NCI-H2029 (cell line): Measurements from ENCODE around the gene DMRT1.
"Not testable (repeated sequence)": the region's sequence is repeated elsewhere in the genome, so short reads cannot be mapped to it uniquely, and the experiment has no call there.

Experiments used
- DNase-seq: peaks from one replicate; lab custom pipeline; 2025; lab: John Stamatoyannopoulos, UW

The DMRT1 gene

DNA sequence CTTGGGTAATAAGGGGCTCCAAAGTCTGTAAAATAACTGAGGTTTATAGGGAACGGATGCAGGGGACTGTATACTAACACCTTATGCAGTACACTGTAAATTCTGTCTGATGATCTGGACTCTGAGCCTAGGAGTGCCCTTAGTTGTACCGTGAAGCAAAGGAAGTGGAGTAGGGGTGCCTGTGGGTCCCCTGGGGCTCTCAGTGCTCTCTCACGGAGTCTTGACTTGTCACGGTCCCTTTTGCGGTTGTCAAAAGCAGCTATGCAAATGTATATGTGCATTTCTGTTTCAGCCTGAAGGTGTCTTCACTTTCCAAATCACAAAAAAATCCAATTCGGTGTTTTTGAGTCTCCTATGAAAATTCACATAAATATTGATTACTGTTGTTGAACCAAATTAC, 17.8 kb downstream of the DMRT1 start:
- no peak for DNase-seq

- DNase-seq = no peak
Observed at GRCh38 chr9:860706-861105, 19.2 kb downstream of the DMRT1 start.

DNA sequence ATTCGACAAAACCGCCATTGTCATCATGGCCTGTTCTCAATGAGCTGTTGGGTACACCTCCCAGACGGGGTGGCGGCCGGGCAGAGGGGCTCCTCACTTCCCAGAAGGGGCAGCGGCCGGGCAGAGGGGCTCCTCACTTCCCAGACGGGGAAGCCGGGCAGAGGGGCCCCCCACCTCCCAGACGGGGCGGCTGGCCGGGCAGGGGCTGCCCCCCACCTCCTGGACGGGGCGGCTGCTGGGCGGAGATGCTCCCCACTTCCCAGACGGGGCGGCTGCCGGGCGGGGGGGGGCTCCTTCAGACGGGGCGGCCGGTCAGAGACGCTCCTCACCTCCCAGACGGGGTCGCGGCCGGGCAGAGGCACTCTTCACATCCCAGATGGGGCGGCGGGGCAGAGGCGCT, 20.0 kb downstream of the DMRT1 start:
- DNase-seq = not testable (repeated sequence)

- DNase-seq = no peak
Observed at GRCh38 chr9:875119-875962, 33.8 kb downstream of the DMRT1 start.

DNA sequence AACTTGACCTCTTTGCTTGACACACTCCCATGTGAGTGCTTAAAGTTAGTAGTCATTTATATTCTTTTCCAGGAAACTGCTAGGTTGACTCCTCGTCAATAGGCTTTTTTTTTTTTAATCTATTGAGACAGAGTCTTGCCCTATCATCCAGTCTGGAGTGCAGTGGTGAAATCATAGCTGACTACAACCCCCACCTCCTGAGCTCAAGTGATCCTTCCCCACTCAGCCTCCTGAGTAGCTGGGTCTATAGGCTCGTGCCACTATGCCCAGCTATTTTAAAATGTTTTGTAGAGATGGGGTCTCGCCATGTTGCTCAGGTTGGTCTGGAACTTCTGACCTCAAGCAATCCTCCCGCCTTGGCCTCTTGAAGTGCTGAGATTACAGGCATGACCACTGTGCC, 34.9 kb downstream of the DMRT1 start:
- no peak for DNase-seq

- no peak for DNase-seq
Observed at GRCh38 chr9:878239-878638, 36.7 kb downstream of the DMRT1 start.

DNA sequence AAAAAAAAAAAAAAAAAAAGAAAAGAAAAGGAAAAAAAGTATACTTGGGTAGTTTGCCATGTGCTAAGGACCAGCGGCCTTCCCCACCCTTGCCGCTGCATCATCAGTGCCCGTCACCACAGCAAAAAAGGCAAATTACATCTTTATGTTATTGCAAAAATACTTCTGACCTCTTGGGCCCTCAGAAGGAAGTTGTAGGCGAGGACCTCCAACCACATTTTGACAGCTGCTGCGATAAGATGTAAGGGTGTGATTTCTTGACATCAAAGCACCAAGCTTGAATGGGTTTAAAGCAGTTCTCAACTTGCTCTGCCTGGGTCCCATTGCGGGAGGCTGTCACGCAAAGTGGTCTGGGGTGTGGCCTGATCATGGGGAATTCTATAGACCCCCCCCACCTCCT, 39.2 kb downstream of the DMRT1 start:
- DNase-seq = no peak

- DNase-seq = no peak
Observed at GRCh38 chr9:882416-882924, 41.0 kb downstream of the DMRT1 start.

DNA sequence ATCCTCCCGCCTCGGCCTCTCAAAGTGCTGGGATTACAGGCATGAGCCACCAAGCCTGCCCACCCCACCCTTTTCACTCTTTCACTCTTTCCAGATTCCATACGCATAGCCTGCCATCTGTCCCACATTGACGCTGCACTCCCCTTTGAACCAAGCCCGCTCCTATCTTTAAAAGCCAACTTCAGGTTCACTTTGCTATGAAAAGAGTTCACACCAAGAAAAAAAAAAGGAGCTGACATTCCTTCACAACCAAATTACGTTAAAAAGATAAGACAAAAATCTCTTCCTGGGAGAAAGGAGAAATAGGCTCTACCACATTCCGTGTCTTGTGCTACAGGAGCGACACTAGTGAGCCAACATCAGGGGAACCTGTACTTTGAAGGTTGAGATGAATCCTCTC, 41.5 kb downstream of the DMRT1 start:
- no peak for DNase-seq

- no peak for DNase-seq
Observed at GRCh38 chr9:886886-887285, 45.4 kb downstream of the DMRT1 start.

GRCh38 chr9:892123-892522, 50.6 kb downstream of the DMRT1 start:
- no peak for DNase-seq

- DNase-seq = no peak
Observed at GRCh38 chr9:893115-893514, 51.6 kb downstream of the DMRT1 start.

GRCh38 chr9:893843-894420, 52.4 kb downstream of the DMRT1 start:
- DNase-seq = peak; percentile 53

DNA sequence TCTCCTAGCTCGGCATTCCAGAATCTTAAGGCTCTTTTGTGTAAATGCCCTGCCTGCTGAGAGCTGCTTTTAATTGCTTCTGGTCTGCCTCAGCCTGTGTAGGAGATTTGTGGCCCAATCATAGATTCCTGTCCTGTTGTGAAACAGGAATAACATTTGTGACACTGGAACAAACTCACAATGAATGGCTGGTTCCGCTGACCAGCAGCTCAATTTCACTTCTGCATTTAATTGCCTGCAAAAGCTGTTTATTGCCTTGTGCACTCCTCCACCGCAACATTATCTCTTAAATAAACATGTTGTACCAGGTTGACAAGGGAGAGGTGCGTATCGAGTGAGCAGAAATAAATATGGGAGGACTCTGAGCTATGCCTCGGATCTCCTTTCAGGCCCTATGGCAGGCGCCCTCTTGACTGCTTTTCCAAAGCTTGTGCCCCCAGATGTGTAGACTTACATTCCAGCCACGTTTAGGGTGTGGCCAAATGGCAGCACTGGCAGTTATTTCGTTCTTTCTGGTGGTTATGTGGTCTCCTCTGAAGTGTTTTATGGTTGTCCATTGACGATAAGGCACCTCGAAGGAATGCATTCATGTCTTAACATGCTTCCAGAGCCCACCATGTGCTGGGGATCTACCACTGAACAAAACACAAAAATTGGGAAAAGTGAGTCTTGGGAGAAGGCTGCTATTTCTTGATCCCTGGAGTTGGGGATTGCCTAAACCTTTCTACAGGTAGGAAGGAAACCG, 58.1 kb downstream of the DMRT1 start:
- peak; percentile 58 for DNase-seq

GRCh38 chr9:903886-904285, 62.4 kb downstream of the DMRT1 start:
- no peak for DNase-seq

DNA sequence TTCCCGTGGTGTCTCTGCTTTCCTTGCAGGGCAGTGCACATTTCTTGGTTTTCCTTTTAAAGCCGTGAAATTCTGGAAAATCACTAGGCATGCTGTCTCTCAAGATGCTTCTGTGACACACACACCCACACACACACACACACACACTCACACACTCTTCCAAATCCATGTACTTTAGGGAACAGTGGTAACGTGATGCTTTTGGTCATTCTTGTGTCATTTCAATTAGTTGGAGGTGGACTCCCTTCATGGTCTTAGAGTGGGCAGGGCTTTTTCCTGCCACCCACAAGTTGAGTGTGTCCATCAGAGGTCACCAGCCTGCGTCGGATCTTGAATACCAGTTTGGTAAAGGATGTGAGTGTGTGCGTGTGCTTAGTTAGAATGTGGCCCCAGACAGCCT, 64.4 kb downstream of the DMRT1 start:
- DNase-seq = no peak

- DNase-seq = no peak
Observed at GRCh38 chr9:908536-909205, 67.2 kb downstream of the DMRT1 start.

DNA sequence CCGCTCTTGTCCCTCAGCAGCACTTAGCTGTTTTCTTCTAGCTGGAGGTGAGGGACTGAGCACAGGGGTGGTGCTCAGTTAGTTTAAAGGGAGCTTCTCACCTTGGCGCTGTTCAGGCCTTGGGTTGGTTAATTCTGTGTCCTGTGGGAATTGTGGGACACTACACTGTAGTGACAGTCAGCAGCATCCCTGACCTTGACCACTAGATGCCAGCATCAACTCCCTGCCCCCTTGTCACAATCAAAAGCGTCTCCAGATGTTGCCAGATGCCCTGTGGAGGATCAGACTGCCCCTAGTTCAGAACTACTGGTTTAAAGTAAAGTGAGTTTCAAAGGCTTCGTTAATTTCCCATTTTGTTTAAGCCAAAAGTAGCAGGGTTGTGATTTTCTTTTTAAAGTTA, 69.5 kb downstream of the DMRT1 start:
- no peak for DNase-seq

GRCh38 chr9:912776-913175, 71.3 kb downstream of the DMRT1 start:
- DNase-seq = no peak

GRCh38 chr9:913526-913925, 72.0 kb downstream of the DMRT1 start:
- DNase-seq = not testable (repeated sequence)

GRCh38 chr9:917730-918129, 76.2 kb downstream of the DMRT1 start:
- no peak for DNase-seq

GRCh38 chr9:920927-921326, 79.4 kb downstream of the DMRT1 start:
- no peak for DNase-seq
